GM18511 (cell line): ENCODE data around the gene UBE2L5.

Experiments
- ATAC-seq: cut with Tn5 transposase; IDR thresholded peaks from one replicate; pipeline ENCODE4 v1.9.1; 2021; ENCODE audit warnings: mild to moderate bottlenecking, moderate library complexity; ENCODE audit not compliant: unreplicated experiment

UBE2L5 gene

DNA sequence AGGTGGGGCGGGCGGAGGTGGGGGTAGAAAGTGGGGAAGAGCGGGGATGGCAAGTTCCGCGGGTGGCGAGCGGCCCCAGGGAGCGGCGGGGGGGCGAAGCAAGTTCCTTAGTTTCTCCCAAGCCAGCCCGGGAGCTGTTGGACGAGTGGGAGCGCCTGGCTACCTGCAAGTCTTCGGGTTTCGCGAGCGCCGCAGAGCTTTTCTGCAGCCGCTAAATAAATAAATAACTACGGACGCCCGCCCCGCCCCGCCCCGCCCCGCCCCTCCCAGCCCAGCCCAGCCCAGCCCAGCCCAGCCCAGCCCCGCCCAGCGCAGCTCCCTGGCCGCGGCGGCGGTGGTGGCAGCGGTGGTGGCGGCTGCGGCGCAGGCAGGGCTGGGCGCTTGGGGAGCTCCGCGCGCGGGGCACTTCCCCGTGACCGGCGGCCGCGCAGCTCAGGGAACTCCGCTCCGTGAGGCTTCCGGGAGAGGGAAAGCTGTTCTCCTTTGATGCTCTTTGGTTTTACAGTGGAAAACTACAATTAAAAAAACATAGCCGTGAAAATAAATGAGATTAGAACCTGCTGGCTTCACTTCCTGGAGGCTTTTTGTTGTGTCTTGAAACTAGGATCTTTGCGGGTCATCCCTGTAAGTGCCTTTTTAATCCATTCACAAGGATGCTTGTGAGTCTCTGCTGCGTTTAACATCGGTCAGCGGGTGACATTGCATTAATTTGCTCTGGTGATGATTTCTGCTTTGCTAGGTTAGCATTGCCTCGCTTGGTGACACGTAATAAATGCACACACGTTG, at the start of gene UBE2L5:
Gene UBE2L5, plus strand, starts transcription at position 440 of the 786 bp plus-strand sequence. CDS start 5,498 bp downstream, outside the sequence.
- peak; percentile 80 for ATAC-seq

DNA sequence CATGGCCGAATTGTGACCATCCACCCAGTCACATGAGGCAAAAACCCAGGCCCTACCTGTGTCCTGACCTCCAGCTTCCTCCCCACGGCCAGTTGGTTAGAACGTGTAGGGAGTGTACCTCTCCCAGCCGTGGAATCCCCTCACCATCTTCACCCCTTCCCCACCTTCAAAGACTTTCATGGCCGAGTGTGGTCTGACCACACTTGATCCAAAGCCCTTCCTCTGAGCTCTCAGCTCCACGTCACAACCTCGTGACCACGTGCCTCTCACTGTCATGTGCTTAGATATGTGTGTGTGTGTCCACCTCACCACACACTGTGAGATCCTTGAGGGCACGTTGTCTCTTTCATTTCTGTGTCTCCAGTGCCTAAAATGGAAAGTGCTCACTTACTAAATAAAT, 48.6 kb upstream of the UBE2L5 start:
- peak; percentile 30 for ATAC-seq

GRCh38 chr13:30375265-30375835, 46.9 kb upstream of the UBE2L5 start:
- ATAC-seq, result no peak

- peak; percentile 69 for ATAC-seq
Measured at GRCh38 chr13:30376426-30377311, 45.6 kb upstream of the UBE2L5 start.

DNA sequence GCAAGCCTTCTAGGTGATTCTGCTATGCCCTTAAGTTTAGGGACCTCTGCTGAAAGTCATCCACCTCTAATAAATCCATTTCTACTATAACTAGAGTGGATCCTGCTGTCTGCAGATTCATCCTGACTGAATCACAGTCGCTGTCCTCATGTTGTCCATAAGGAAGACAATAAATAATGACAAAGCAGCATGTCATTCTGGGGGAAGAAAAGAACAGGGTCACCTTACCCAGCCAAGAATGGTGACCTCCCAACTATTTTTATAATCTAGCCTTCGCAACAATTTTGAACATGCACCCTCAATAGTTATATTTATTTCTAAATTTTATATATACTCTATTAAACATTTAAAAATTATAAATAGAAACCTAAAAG, 45.0 kb upstream of the UBE2L5 start:
- no peak for ATAC-seq

DNA sequence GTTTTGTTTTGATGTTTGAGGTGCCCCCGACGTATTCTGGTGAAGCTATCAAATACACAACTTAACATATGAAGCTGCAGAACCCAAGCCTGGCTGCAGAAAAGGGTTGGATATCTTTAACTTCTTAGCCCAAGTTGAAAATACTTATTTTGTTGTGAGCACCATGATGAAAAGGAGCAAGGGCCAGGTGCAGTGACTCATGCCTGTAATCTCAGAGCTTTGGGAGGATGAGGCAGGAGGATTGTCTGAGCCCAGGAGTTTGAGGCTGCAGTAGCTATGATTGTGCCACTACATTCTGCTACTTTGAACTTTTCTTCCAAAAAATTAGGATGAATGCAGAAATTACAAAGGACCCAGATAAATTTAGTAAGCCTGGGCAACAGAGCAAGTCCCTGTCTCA, 44.1 kb upstream of the UBE2L5 start:
- ATAC-seq, result no peak

DNA sequence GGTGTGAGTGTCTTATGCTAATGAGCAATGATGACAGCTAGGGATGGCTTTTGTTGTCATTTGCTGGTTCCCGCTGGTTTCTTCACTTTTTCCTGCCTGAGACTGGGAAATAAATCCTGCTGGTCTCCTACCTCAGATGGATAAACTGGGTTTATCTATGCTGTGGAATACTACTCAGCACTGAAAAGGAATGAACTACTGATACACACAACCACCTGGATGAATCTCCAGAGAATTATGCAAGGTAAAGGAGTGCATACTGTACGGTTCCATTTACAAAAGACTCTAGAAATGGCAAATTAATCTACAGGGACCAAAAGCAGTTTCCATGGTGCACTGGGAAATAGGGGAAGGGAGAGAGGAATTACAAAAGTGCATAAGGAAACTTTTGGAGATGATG, 41.2 kb upstream of the UBE2L5 start:
- ATAC-seq, result no peak

DNA sequence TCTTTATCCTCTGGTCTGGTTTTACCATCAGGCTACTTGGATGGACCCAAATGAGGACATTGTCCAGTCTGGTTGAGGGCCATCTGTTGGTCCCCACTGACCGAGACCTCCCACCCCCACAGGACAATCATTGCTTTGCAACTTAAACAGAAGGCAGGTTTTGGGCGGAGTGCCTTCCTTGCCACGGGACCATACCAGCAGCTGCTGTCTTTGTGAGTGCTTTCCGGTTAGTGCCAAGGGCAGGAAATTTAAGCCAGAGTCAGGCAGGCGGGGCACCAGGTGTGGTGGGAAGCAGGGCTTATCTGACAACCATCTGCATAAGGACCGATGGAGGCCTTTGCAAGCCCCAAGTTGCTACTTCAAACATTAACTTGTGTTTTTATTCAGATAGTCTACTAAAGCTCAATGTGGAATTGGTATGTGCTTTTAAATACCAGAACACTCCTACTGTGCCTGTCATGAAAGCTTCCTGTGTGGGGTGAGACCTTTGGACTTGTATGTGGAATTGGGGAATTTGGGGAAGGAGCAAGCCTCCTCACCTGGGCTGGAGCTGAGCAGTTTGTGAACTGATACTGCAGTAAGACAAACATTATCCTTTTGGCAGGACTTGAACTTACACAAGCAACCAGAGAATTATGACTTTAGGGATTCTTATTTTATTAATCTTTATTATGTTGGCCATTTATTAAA, 39.3 kb upstream of the UBE2L5 start:
- ATAC-seq, result no peak

DNA sequence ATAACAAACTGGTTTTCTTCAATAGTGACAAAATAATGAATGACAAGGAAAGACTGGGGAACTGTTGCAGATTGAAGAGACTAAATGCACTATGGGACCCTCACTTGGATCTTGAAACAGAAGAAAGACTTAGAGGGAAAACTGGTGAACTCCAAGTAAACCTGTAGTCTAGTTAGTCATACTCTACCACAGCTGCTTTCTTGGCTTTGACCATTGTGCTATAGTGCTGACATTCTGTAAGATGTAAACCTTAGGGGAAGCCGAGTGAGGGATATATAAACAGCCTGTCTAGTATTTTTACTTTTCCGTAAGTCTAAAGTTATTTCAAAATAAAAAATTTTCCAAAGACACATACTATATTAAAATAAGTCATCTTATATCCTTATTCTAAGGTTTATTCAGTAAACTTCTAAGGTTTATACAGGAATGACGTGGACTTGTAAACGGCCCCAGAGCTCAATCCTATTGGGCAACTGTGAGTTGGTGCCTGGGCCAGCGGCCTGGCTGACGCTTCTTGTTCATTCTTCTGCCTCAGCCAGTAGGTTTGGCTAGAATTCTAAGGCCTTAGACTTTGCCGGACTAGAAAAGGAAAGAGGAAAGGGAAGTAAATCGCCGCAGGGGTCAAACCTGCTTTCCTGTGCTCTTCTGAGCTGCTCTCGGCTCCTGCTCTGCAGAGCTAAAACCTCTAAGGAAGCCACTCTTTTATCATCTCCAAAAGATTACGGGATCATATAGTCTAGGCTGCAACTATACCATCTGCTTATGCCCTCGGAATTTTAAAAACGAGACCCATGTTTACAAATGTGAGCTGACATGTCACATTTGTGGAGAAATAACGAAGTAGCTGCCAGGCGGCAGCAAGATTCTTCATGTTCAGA, 33.6 kb upstream of the UBE2L5 start:
- no peak for ATAC-seq

- no peak for ATAC-seq
Measured at GRCh38 chr13:30391956-30392680, 30.2 kb upstream of the UBE2L5 start.

DNA sequence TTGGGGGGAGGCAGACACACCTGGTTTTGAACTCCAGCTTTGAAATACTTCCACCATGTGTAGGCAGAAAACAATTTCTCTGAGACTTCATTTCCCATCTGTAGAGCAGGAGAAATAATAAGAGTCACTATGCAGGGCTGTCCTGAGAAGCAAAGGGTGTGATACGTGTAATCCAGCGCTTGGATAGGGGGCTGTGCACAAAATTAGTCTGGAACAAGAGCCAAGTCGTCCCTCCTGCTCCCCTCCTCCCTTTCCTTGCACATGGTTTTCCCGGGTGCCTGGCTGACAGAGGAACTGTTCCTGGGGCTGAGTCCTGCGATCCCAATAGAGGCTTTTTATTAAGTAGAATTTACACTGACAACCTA, 29.6 kb upstream of the UBE2L5 start:
- no peak for ATAC-seq

- ATAC-seq, result peak; percentile 70
Measured at GRCh38 chr13:30394751-30395191, 27.5 kb upstream of the UBE2L5 start.

DNA sequence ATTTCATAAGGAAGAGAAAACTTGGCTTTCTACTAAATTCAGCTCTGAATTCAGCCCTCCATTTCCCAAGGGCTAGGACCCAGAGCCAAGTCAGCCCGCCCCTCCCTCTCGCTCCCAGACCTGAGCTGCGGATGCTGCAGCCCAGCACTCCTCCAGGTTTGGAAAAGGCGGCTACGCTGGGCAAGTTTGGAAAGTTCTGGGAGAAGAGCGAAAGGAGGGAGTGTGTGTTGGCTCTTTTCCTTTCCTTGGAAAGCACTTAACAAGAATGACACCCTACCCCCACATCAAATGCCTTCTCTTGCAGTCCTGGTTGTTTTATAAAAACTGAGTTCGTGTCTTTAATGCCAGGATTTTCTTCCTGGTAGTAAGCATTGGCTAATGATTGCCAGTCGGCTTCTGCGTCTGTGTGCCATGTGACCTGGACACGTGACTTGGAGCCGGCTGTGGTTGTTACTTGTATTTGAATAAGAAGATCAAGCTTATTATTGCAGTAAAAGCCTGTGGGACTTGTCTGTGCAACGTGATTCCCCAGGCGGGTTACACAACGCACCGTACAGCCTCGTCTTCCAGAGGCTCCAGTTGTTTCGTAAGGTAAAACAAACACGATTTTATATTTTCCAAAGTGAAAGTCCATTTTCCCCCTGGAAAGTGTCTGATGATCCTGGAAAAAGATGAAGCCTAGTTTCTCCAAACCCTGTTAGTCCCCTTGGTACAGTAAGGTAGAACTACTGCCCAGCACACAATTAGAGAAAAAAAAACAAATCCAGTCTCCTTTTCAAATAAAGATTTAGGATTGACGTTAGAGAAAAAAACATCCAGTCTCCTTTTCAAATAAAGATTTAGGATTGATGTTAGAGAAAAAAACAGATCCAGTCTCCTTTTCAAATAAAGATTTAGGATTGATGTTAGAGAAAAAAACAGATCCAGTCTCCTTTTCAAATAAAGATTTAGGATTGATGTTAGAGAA, 26.8 kb upstream of the UBE2L5 start:
- ATAC-seq, result peak; percentile 85

DNA sequence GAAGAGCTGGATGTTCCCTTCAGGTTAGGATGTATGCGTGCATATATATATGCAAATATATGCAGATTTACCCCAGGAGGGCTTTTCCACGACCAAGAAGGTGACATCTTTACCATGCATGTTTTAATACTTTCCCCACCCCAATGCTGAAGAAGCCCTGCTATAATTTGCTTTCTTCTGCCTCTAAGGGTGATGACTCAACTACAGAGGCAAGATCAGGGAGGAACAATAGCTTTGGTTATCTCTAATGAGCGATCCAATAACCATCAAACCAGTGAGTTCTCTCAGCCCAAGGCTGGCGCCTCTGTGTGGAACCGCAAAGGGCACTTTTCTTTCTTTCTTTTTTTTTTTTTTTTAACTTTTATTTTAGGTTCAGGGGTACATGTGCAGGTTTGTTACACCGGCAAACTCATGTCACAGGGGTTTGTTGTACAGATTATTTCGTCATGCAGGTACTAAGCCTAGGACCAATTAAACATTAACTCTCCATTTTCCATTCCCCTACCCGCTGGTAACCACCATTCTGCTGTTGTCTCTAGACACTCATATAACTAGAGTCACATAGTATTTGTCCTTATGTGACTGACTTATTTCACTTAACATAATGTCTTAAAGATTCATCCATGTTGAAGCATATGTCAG, 25.7 kb upstream of the UBE2L5 start:
- ATAC-seq, result no peak

GRCh38 chr13:30398601-30399072, 23.7 kb upstream of the UBE2L5 start:
- no peak for ATAC-seq

GRCh38 chr13:30400376-30400775, 21.9 kb upstream of the UBE2L5 start:
- no peak for ATAC-seq

- no peak for ATAC-seq
Measured at GRCh38 chr13:30401347-30401746, 20.9 kb upstream of the UBE2L5 start.

GRCh38 chr13:30403456-30403855, 18.8 kb upstream of the UBE2L5 start:
- ATAC-seq, result no peak
